IMR-90 (cell line): ENCODE measurements around the gene OAS3. TPM values are rescaled to one million over a fixed set of nuclear protein-coding genes. Genes with fewer than 3 reads are reported as not detected.

Source experiments
- ATAC-seq: fragments of 200-7000 bp; cut with Tn5 transposase; 2 replicates; pipeline ENCODE4 v1.9.1; 2020; ENCODE audit warnings: low read depth, mild to moderate bottlenecking, moderate library complexity
- BruUV-seq: library from RNA; stranded (reverse); fragments of 400-500 nt; replicated peaks from 2 replicates; lab custom pipeline; 2021; lab: Mats Ljungman, UMichigan
- CTCF ChIA-PET: fragments of 300-600 bp; formaldehyde crosslinking; extraction: SDS; loops from one replicate; lab custom pipeline; 2021; ENCODE audit warnings: antibody characterized with exemption; lab: Yijun Ruan, JAX
- POLR2A ChIA-PET: fragments of 300-600 bp; sonication (Branson Sonifier 250); formaldehyde crosslinking; loops from one replicate; lab custom pipeline; 2022; ENCODE audit warnings: antibody characterized with exemption; ENCODE audit not compliant: unreplicated experiment; lab: Charles Lee
- DNase-seq: peaks from one replicate; pipeline ENCODE4 v3.0.0; 2013
- H2AFZ ChIP-seq: replicated peaks from 2 replicates; pipeline ENCODE3; 2013; ENCODE audit warnings: low read length, mild to moderate bottlenecking; ENCODE audit not compliant: poor library complexity
- H2AK5ac ChIP-seq: 2 replicates; pipeline ENCODE4 v1.6.1; 2013; ENCODE audit warnings: low read depth, low read length, inconsistent platforms
- H2AK9ac ChIP-seq: replicated peaks from 2 replicates; pipeline ENCODE3; 2013; ENCODE audit warnings: mild to moderate bottlenecking, low read depth, low read length, moderate library complexity; ENCODE audit not compliant: poor library complexity
- H2BK120ac ChIP-seq: 2 replicates; pipeline ENCODE4 v1.6.1; 2013; ENCODE audit warnings: low read depth, low read length, inconsistent platforms
- H2BK15ac ChIP-seq: 3 replicates; pipeline ENCODE4 v1.6.1; 2013; ENCODE audit warnings: low read depth, low read length, inconsistent platforms
- H2BK20ac ChIP-seq: 2 replicates; pipeline ENCODE4 v1.6.1; 2013; ENCODE audit warnings: low read depth, mild to moderate bottlenecking, inconsistent platforms, low read length, moderate library complexity
- H2BK5ac ChIP-seq: 2 replicates; pipeline ENCODE4 v1.6.1; 2013; ENCODE audit warnings: mild to moderate bottlenecking, low read depth, low read length, inconsistent platforms; ENCODE audit not compliant: poor library complexity, severe bottlenecking
- H3K14ac ChIP-seq: replicated peaks from 2 replicates; pipeline ENCODE4 v1.6.1; 2013; ENCODE audit warnings: low read depth, low read length, inconsistent platforms
- H3K18ac ChIP-seq: 2 replicates; pipeline ENCODE4 v1.6.1; 2013; ENCODE audit warnings: low read depth, low read length, control low read depth
- H3K23ac ChIP-seq: 2 replicates; pipeline ENCODE4 v1.6.1; 2013; ENCODE audit warnings: low read depth, low read length, inconsistent platforms
- H3K27ac ChIP-seq: 2 replicates; pipeline ENCODE4 v1.5.1; 2013; ENCODE audit warnings: mild to moderate bottlenecking, control low read depth, low read length; ENCODE audit not compliant: insufficient read depth
- H3K27me3 ChIP-seq: 2 replicates; pipeline ENCODE4 v1.6.1; 2013; ENCODE audit warnings: low read length; ENCODE audit not compliant: control insufficient read depth, insufficient read depth
- H3K36me3 ChIP-seq: 2 replicates; pipeline ENCODE4 v1.6.1; 2013; ENCODE audit warnings: low read length, mixed read lengths; ENCODE audit not compliant: control insufficient read depth, insufficient read depth
- H3K4ac ChIP-seq: 2 replicates; pipeline ENCODE4 v1.6.1; 2013; ENCODE audit warnings: low read depth, low read length, inconsistent platforms
- H3K4me1 ChIP-seq: 2 replicates; pipeline ENCODE4 v1.6.1; 2013; ENCODE audit warnings: low read length, mixed read lengths; ENCODE audit not compliant: control insufficient read depth, insufficient read depth
- H3K4me2 ChIP-seq: 2 replicates; pipeline ENCODE4 v1.6.1; 2013; ENCODE audit warnings: low read depth, mild to moderate bottlenecking, control low read depth, low read length, moderate library complexity
- H3K4me3 ChIP-seq: 2 replicates; pipeline ENCODE4 v1.5.1; 2013; ENCODE audit warnings: low read depth, mild to moderate bottlenecking, control low read depth, low read length, moderate library complexity; ENCODE audit not compliant: insufficient read depth
- H3K56ac ChIP-seq: 2 replicates; pipeline ENCODE4 v1.6.1; 2013; ENCODE audit warnings: low read length, inconsistent platforms; ENCODE audit not compliant: insufficient read depth; ENCODE audit errors: extremely low read depth
- H3K79me1 ChIP-seq, 2 experiments: 2 replicates each; pipeline ENCODE4 v1.6.1; 2013; ENCODE audit warnings: low read length in 2 of 2, inconsistent platforms in 1 of 2, low read depth in 1 of 2
- H3K9ac ChIP-seq: 2 replicates; pipeline ENCODE4 v1.6.1; 2013; ENCODE audit warnings: low read depth, low read length, control low read depth
- H3K9me1 ChIP-seq: 2 replicates; pipeline ENCODE4 v1.6.1; 2013; ENCODE audit warnings: low read length, inconsistent platforms; ENCODE audit not compliant: insufficient read depth
- H3K9me3 ChIP-seq: 2 replicates; pipeline ENCODE4 v1.6.1; 2013; ENCODE audit warnings: low read length; ENCODE audit not compliant: control insufficient read depth, insufficient read depth
- H4K20me1 ChIP-seq: 2 replicates; pipeline ENCODE4 v1.6.1; 2013; ENCODE audit warnings: low read length, inconsistent platforms; ENCODE audit not compliant: insufficient read depth
- H4K5ac ChIP-seq: 2 replicates; pipeline ENCODE4 v1.6.1; 2013; ENCODE audit warnings: mild to moderate bottlenecking, low read depth, low read length, control low read depth
- H4K8ac ChIP-seq, 2 experiments: 2 replicates each; pipeline ENCODE4 v1.6.1; 2013; ENCODE audit warnings: low read depth in 2 of 2, low read length in 2 of 2, control low read depth in 1 of 2, inconsistent platforms in 1 of 2
- H4K91ac ChIP-seq: 2 replicates; pipeline ENCODE4 v1.6.1; 2013; ENCODE audit warnings: low read depth, low read length, inconsistent platforms; ENCODE audit not compliant: insufficient read depth
- BHLHE40 ChIP-seq: fragments of 150-350 bp; IDR thresholded peaks from 2 replicates; pipeline ENCODE4 v1.6.1; 2016; ENCODE audit warnings: mild to moderate bottlenecking, low read depth, low read length
- CEBPB ChIP-seq: IDR thresholded peaks from 2 replicates; pipeline ENCODE4 v1.6.1; 2012; ENCODE audit warnings: low read depth, low read length, improper control_type of control experiment
- CHD1 ChIP-seq: IDR thresholded peaks from 2 replicates; pipeline ENCODE4 v1.6.1; 2012; ENCODE audit warnings: low read depth, low read length, improper control_type of control experiment
- CTCF ChIP-seq: conservative IDR thresholded peaks from 2 replicates; pipeline ENCODE4 v1.5.1; 2012; ENCODE audit warnings: mild to moderate bottlenecking, low read depth, low read length, improper control_type of control experiment
- ELK1 ChIP-seq: fragments of 150-350 bp; IDR thresholded peaks from 2 replicates; pipeline ENCODE4 v1.6.1; 2016; ENCODE audit warnings: low read depth, mild to moderate bottlenecking, low read length, moderate library complexity, borderline replicate concordance
- FOS ChIP-seq: fragments of 150-350 bp; IDR thresholded peaks from 2 replicates; pipeline ENCODE4 v1.6.1; 2016; ENCODE audit warnings: low read depth, low read length
- MAFK ChIP-seq: IDR thresholded peaks from 2 replicates; pipeline ENCODE4 v1.6.1; 2012; ENCODE audit warnings: low read depth, low read length, improper control_type of control experiment
- MAZ ChIP-seq: IDR thresholded peaks from 2 replicates; pipeline ENCODE4 v1.6.1; 2012; ENCODE audit warnings: low read depth, mild to moderate bottlenecking, low read length, improper control_type of control experiment, moderate library complexity, borderline replicate concordance
- MXI1 ChIP-seq: IDR thresholded peaks from 2 replicates; pipeline ENCODE4 v1.6.1; 2012; ENCODE audit warnings: low read depth, mild to moderate bottlenecking, low read length, moderate library complexity, borderline replicate concordance
- NFE2L2 ChIP-seq: fragments of 150-350 bp; IDR thresholded peaks from 2 replicates; pipeline ENCODE4 v1.6.1; 2016; ENCODE audit warnings: low read depth, mild to moderate bottlenecking, low read length
- POLR2A ChIP-seq: IDR thresholded peaks from 2 replicates; pipeline ENCODE4 v1.6.1; 2012; ENCODE audit warnings: mild to moderate bottlenecking, low read depth, low read length
- RAD21 ChIP-seq: IDR thresholded peaks from 2 replicates; pipeline ENCODE4 v1.6.1; 2012; ENCODE audit warnings: low read length, improper control_type of control experiment
- RCOR1 ChIP-seq: IDR thresholded peaks from 2 replicates; pipeline ENCODE4 v1.6.1; 2012; ENCODE audit warnings: mild to moderate bottlenecking, low read length, improper control_type of control experiment; ENCODE audit not compliant: insufficient replicate concordance
- RFX5 ChIP-seq: IDR thresholded peaks from 2 replicates; pipeline ENCODE4 v1.8.0; 2012; ENCODE audit warnings: low read depth, mild to moderate bottlenecking, low read length, moderate library complexity
- SMC3 ChIP-seq: fragments of 150-350 bp; IDR thresholded peaks from 2 replicates; pipeline ENCODE4 v1.6.1; 2016; ENCODE audit warnings: low read depth, mild to moderate bottlenecking, antibody characterized with exemption, low read length, moderate library complexity
- USF2 ChIP-seq: fragments of 150-350 bp; IDR thresholded peaks from 2 replicates; pipeline ENCODE4 v1.6.1; 2017; ENCODE audit warnings: mild to moderate bottlenecking, antibody characterized with exemption, low read length, low read depth
- WGBS, 2 experiments: methylation state at CpG; one replicate each; pipeline versions ENCODE4 v1.1.5 to v1.1.7; 2013; ENCODE audit warnings: missing lambda C conversion rate in 2 of 2; ENCODE audit not compliant: insufficient read length in 1 of 2; ENCODE audit errors: extremely low coverage in 2 of 2; 5-methylcytosine and 5-hydroxymethylcytosine counted together
- dilution Hi-C: fragments of 300-500 bp; cut with HindIII; formaldehyde crosslinking; loops from one replicate; pipeline ENCODE4 v1.14.3; 2018; ENCODE audit warnings: low sequenced_read_pairs; ENCODE audit not compliant: unreplicated experiment
- in situ Hi-C: fragments of 300-500 bp; cut with MboI; formaldehyde crosslinking; loops from 3 replicates; pipeline ENCODE4 v1.14.3; 2019; ENCODE audit warnings: low sequenced_read_pairs, inconsistent platforms, mixed read lengths
- intact Hi-C: fragments of 100-400 bp; cut with micrococcal nuclease; formaldehyde crosslinking; loops from 2 replicates; pipeline ENCODE4 v1.10.0; 2022
- polyA plus RNA-seq, 3 experiments: library from polyadenylated mRNA; depleted of rRNA; stranded (reverse); fragments of >200 nt; gene quantifications; 2 replicates each; pipeline ENCODE4 v1.2.3, GENCODE V29; 2012; ENCODE audit warnings: low replicate concordance in 1 of 3
- total RNA-seq: library from RNA; depleted of rRNA; stranded (reverse); fragments of >200 nt; gene quantifications from 2 replicates; pipeline ENCODE4 v1.2.3, GENCODE V29; 2012

OAS3 gene
- total and polyA plus RNA-seq, 2 of the 4 experiments (the other 2 are of a cell fraction): 4.1 to 7.8 TPM

GRCh38 chr12:113003636-113004035 is 65.4 kb downstream of the OAS3 start:
- Histone ChIP-seq H3K23ac (no peak overlapping the region), H3K4me2 (no peak overlapping the region), H2BK120ac (no peak overlapping the region), H2BK15ac (no peak overlapping the region), H3K14ac (no peak overlapping the region), H3K18ac (no peak overlapping the region), H3K4me3 (no peak overlapping the region), H3K56ac (no peak overlapping the region), H3K36me3 (no peaks in the 10 kb centered on the region), H3K9me3 (no peaks in the 10 kb centered on the region), H2AK5ac (no peak overlapping the region), H3K27me3 (no peaks in the 10 kb centered on the region; the same call in 1 of the 2 replicates), H2BK20ac (no peak overlapping the region), H4K5ac (no peak overlapping the region), H4K91ac (no peak overlapping the region), H2BK5ac (no peak overlapping the region), H3K9ac (no peak overlapping the region), H3K9me1 (peaks cover 3% of the 10 kb centered on the region; the same call in 1 of the 2 replicates), H2AK9ac (no peak overlapping the region), H4K20me1 (no peaks in the 10 kb centered on the region), H3K4me1 (no peaks in the 10 kb centered on the region), H3K4ac (no peak overlapping the region), H3K79me1 (no peaks in the 10 kb centered on the region), H2AFZ (no peak overlapping the region), H4K8ac (no peak overlapping the region), H3K27ac (no peak overlapping the region)
- TF ChIP-seq CHD1 (no peak), BHLHE40 (no peak), USF2 (no peak), ELK1 (no peak), FOS (no peak), CTCF (no peak), RCOR1 (no peak), CEBPB (no peak), SMC3 (no peak), NFE2L2 (no peak), MAFK (no peak), RFX5 (no peak), MAZ (no peak), POLR2A (no peak), MXI1 (no peak), RAD21 (no peak)
- ATAC-seq (no peak), DNase-seq (no peak)
- dilution Hi-C loops: no loop called here
- POLR2A ChIA-PET: no interaction called here
- BruUV-seq: no TSS peak
- CTCF ChIA-PET: no interaction called here
- WGBS, 2 experiments: 54% methylated on average over 8 of the region's 9 CpGs; no CpG with 5 or more reads in 1 of the 2 experiments
- in situ Hi-C loops: no loop called here
- intact Hi-C loops: no loop called here
